HFF-Myc (cell line): ENCODE measurements around the gene RUFY4.
A peak's percentile ranks its signal among the peaks of the same experiment; 100 is the strongest.

Experiments
- DNase-seq: peaks from one replicate; pipeline ENCODE4 v3.0.0-alpha.2; 2011; ENCODE audit warnings: low read depth; ENCODE audit errors: extremely low read depth
- H3K4me3 ChIP-seq: replicated peaks from 2 replicates; pipeline ENCODE4 v1.5.1; 2011; ENCODE audit warnings: low read depth, mild to moderate bottlenecking, control low read depth, low read length
- TF ChIP-seq, protein P1 (sequence below): IDR thresholded peaks from 2 replicates; pipeline ENCODE4 v1.5.1; 2012; ENCODE audit warnings: mild to moderate bottlenecking, low read depth, low read length, control low read depth; ENCODE audit errors: missing control alignments

Gene RUFY4

DNA sequence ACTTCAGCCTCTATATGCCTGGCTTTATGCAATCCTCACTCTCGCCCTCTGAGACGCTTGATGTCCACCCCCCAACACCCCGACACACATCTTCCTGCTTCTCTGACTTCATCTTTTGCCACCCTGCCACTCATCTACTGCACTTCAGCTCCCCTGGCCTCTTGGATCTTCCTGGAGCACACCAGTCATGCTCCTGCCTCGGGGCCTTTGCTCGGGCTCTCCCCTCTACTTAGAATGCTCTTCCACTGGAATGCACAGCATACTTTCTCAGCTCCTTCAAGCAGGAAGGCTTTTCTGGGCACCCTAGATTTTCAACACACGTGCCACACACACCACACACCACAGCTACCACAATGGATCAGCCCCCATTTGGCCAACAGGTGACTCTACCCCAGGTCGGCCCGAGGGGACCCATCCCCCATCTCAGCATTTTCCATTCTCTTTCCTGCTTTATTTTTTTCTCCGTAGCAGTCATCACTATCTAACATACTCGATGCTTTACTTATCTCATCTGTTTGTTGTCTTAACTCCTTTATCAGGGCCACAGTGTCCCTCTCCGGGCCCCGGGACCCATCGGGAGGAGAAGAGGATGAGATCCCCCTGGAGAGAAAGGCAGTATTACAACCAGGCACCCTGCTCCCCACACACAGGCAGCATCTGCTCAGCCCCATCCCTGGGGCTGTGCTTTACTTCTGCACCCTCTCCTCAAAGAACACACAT is 2.3 kb downstream of the RUFY4 start:
- TF ChIP-seq, protein P1, sequence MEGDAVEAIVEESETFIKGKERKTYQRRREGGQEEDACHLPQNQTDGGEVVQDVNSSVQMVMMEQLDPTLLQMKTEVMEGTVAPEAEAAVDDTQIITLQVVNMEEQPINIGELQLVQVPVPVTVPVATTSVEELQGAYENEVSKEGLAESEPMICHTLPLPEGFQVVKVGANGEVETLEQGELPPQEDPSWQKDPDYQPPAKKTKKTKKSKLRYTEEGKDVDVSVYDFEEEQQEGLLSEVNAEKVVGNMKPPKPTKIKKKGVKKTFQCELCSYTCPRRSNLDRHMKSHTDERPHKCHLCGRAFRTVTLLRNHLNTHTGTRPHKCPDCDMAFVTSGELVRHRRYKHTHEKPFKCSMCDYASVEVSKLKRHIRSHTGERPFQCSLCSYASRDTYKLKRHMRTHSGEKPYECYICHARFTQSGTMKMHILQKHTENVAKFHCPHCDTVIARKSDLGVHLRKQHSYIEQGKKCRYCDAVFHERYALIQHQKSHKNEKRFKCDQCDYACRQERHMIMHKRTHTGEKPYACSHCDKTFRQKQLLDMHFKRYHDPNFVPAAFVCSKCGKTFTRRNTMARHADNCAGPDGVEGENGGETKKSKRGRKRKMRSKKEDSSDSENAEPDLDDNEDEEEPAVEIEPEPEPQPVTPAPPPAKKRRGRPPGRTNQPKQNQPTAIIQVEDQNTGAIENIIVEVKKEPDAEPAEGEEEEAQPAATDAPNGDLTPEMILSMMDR, result no peak
- no peak overlapping the region for H3K4me3 ChIP-seq
- DNase-seq, result no peak

DNA sequence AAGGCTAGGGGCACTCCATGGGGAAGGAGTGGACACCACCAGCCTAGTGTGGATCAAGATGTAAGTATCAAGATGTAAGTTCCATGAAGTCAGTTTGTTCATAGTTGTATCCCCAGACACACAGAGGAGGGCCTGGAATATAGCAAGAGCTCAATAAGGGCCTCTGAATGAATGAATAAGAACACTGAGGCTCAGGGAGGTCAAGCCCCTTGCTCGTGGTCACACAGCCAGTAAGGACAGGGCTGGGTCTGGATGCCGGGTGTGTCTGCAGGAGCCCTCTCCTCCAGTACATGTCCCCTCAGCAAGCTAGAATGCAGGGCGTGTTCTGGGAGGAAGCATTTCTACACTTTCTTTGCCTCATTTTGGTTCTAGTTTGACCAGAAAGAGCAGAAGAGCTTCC is 2.9 kb downstream of the RUFY4 start:
- H3K4me3 ChIP-seq, result no peak overlapping the region
- no peak for DNase-seq
- TF ChIP-seq, protein P1, result no peak

DNA sequence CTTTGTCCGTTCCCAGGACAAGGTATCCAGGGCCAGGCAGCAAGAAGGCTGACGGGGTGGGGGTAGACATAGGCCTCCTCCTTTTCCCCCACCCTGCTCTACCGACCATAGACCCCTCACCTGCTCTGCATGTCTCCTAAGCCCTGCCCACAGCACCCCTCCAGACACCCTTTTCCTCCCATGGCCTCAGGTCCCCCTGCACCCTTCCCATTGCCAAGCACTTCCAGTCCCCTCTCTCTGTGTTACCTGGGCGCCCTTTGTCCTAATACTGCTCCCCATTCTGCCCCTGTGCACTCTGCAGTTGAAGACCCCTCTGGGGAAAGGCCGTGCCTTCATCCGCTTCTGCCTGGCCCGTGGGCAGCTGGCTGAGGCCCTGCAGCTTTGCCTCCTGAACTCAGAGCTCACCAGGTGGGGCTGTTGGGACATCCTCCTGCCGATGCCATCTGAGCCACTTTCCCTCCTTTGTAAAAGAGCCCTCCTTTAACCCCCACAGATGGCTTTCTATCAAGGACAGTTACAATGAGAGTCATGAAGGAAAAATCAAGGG is 3.5 kb downstream of the RUFY4 start:
- H3K4me3 ChIP-seq, result no peak overlapping the region
- TF ChIP-seq, protein P1, result no peak
- no peak for DNase-seq

DNA sequence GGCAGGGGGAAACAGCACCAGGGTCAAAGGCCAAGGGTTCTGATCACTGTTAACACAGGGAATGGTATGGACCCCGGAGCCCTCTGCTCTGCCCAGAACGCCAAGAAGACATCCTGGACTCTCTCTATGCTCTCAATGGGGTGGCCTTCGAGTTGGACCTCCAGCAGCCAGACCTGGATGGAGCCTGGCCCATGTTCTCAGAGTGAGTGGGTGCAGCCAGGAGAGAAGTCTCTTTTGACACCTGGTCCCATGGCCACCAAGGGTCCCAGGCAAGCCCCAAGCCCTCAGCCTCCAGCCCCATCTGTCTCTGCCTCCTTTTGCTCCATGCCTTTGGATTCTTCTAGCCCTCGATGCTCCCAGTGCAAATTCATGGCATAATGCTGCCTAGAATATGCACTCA is 4.1 kb downstream of the RUFY4 start:
- no peak overlapping the region for H3K4me3 ChIP-seq
- no peak for DNase-seq
- TF ChIP-seq, protein P1, result no peak

DNA sequence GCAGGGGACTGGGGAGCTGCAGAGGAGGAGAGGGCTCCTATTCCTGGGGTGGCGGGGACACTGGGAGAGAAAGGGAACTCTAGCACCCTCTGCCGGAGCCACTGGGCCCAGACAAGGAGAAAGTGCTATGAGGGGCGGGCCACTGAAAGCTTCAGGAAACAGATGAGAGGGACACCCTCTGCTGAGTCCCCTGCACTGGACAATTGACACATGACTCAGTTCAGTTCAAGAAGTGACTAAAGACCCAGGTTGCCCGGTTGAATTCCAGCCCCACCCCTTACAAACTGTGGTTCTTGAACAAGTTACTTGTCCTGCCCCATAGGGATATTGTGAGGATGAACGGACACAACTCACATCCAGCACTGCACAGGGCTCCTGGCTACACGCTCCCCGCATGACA is 5.0 kb downstream of the RUFY4 start:
- TF ChIP-seq, protein P1, result peak; percentile 61

DNA sequence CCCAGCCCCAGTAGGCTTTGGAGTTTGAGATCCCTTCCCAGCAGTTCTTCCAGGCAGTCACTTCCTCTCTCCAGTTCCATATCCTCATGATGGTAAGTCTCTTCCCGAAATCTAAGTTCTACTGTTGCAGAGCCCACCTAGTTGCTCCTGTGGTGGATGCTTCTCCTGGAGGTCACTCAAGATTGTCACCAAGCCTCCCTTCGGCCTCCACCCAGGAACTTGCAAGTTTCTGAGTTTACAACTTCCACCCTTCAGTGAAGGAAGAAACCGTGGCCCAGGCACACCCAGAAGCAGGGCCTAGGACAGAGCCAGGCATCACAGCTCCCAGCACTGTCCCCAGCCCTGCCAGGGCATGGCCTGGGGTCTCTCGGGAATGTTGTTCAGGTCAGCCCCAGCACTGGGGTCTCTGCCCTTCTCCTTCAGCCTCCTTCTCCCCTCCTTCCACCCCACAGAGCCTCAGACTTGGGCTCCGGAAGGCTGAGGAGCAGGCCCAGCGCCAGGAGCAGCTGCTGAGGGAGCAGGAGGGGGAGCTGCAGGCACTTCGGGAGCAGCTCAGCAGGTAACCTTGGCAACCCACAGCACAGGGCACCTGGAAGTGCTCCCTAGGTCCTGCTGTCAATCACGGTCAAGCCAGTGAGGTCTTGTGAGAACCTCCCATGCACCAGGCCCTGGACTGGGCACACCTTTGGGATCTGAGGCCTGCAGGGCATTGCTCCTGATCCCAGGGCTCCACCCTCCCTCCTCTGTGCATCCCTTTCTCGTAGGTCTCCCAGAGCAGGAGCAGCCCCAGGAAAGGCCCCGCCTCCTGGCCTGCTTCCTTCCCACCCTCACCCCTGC is 7.1 kb downstream of the RUFY4 start:
- no peak for DNase-seq
- TF ChIP-seq, protein P1, result no peak
- H3K4me3 ChIP-seq, result no peak overlapping the region

More for the DNA sequence above, 5.0 kb downstream of the RUFY4 start:
- H3K4me3 ChIP-seq, result no peak overlapping the region
- no peak for DNase-seq
